Measurements from ENCODE around the gene HDAC4. TPM values are rescaled to one million over a fixed set of nuclear protein-coding genes. Genes with fewer than 3 reads are reported as not detected.

Gene HDAC4
- total RNA-seq, 1 experiment from 2014 or later, result 47.6 TPM

- Histone ChIP-seq H3K9me3 (ENCODE audit: control insufficient read depth in 1 of 2, insufficient read depth in 1 of 2, low read depth in 1 of 2, low read length in 2 of 2) (no peaks in the 10 kb centered on the region), H3K79me2 (ENCODE audit: insufficient read depth, low read length) (peaks cover 34% of the 10 kb centered on the region; the same call in 1 of the 2 replicates), H3K9me2 (ENCODE audit: insufficient read depth) (no peaks in the 10 kb centered on the region), H3K4me3 (replicated peaks in 1 of 2; ENCODE audit: low read depth in 1 of 2, low read length in 2 of 2) (no peak overlapping the region), H3K4me1 (ENCODE audit: control insufficient read depth in 1 of 2, insufficient read depth in 2 of 2, low read length in 2 of 2) (no peaks in the 10 kb centered on the region), H2AFZ (ENCODE audit: low read depth, low read length, poor library complexity, severe bottlenecking) (no peak overlapping the region), H3K36me3 (ENCODE audit: control insufficient read depth in 1 of 2, insufficient read depth in 2 of 2, low read length in 2 of 2) (no peaks in the 10 kb centered on the region), H4K20me1 (ENCODE audit: insufficient read depth) (no peaks in the 10 kb centered on the region), H3K27me3 (ENCODE audit: insufficient read depth, low read length) (no peaks in the 10 kb centered on the region), H3K27ac (ENCODE audit: low read depth, low read length) (no peak overlapping the region), H3K4me2 (ENCODE audit: low read length) (no peak overlapping the region), H3K9ac (ENCODE audit: low read length) (no peak overlapping the region)
- RAD21 ChIA-PET (ENCODE audit: low non-redundant PET in 1 of 2, low total read pairs in 2 of 2, uncharacterized antibody in 2 of 2, unreplicated experiment in 2 of 2), result no interaction called here
- no TSS peak for BruUV-seq (replicated peaks)
- no peak for ATAC-seq
- POLR2A ChIA-PET, result no interaction called here
- TF ChIP-seq SP1 (IDR thresholded peaks at IDR 0.05; ENCODE audit: low read depth), result no peak
- no peak for TF ChIP-seq FOSL1 (IDR thresholded peaks at IDR 0.05; ENCODE audit: low read depth)
- no peak for TF ChIP-seq RAD21 (IDR thresholded peaks at IDR 0.05; ENCODE audit: low read depth)
- TF ChIP-seq EZH2 (IDR thresholded peaks at IDR 0.05), result no peak
- TF ChIP-seq TCF7L2 (IDR thresholded peaks at IDR 0.05; ENCODE audit: borderline replicate concordance, extremely low read depth, insufficient read depth, insufficient read length), result no peak
- no peak for TF ChIP-seq ELF1 (IDR thresholded peaks at IDR 0.05; ENCODE audit: borderline replicate concordance, low read depth)
- TF ChIP-seq JUND (IDR thresholded peaks at IDR 0.05), result no peak
- no peak for TF ChIP-seq POLR2A (IDR thresholded peaks at IDR 0.05; ENCODE audit: borderline replicate concordance, extremely low read depth, insufficient read depth, insufficient read length)
- TF ChIP-seq CTCF (IDR thresholded peaks at IDR 0.05 in 2 of 3, conservative IDR thresholded peaks at IDR 0.05 in 1 of 3; ENCODE audit: borderline replicate concordance in 1 of 3, insufficient read depth in 1 of 3, low read depth in 2 of 3, low read length in 2 of 3), result no peak
- no peak for TF ChIP-seq POLR2AphosphoS5 (IDR thresholded peaks at IDR 0.05; ENCODE audit: low read depth, low read length)
- TF ChIP-seq ATF3 (IDR thresholded peaks at IDR 0.05), result no peak
- no peak for TF ChIP-seq CBX3 (IDR thresholded peaks at IDR 0.05; ENCODE audit: low read depth)
- TF ChIP-seq SRF (IDR thresholded peaks at IDR 0.05; ENCODE audit: low read depth), result no peak
- TF ChIP-seq EGR1 (IDR thresholded peaks at IDR 0.05; ENCODE audit: low read depth), result no peak
- TF ChIP-seq EZH2phosphoT487 (IDR thresholded peaks at IDR 0.05; ENCODE audit: borderline replicate concordance), result no peak
- TF ChIP-seq ZFX (IDR thresholded peaks at IDR 0.05), result no peak
- no peak for DNase-seq (ENCODE audit: low read depth, low spot score)
- intact Hi-C loops (cut with micrococcal nuclease), result no loop called here
- CTCF ChIA-PET, result no interaction called here
Measured at GRCh38 chr2:239385096-239386000, 15.5 kb downstream of the HDAC4 start.
